HPDE6-E6E7 (cell line): ENCODE results near the gene ARMCX6.
"Not testable (repeated sequence)": the region's sequence is repeated elsewhere in the genome, so short reads cannot be mapped to it uniquely, and the experiment has no call there.

Source experiments
- DNase-seq: peaks from one replicate; pipeline ENCODE4 v3.0.0; 2011; ENCODE audit warnings: missing footprints; ENCODE audit errors: extremely low spot score

The ARMCX6 gene

GRCh38 chrX:101617211-101618191 lies at the start of gene ARMCX6:
Gene ARMCX6 (minus strand): TSS chrX:101618000. CDS start chrX:101616620, 1,380 bp downstream.
- peak; percentile 44 for DNase-seq

- no peak for DNase-seq
These were observed 41.8 kb upstream of the ARMCX6 start, which contains the start of gene ARMCX2 for GRCh38 chrX:101659601-101660063. Gene ARMCX2 (minus strand): TSS chrX:101659850. CDS start chrX:101657588, 2,262 bp downstream.

- DNase-seq = peak; percentile 21
These were observed 41.1 kb upstream of the ARMCX6 start for GRCh38 chrX:101658661-101659491.

GRCh38 chrX:101657495-101657894 lies 39.7 kb upstream of the ARMCX6 start:
- no peak for DNase-seq

GRCh38 chrX:101656817-101657216 lies 39.0 kb upstream of the ARMCX6 start:
- no peak for DNase-seq

- no peak for DNase-seq
These were observed 37.7 kb upstream of the ARMCX6 start for GRCh38 chrX:101655534-101655933.

GRCh38 chrX:101647716-101648115 lies 29.9 kb upstream of the ARMCX6 start:
- DNase-seq = not testable (repeated sequence)

- no peak for DNase-seq
These were observed 24.3 kb upstream of the ARMCX6 start for GRCh38 chrX:101642093-101642492.

GRCh38 chrX:101639583-101639982 lies 21.8 kb upstream of the ARMCX6 start:
- no peak for DNase-seq

GRCh38 chrX:101619364-101619763 lies 1.6 kb upstream of the ARMCX6 start:
- DNase-seq = no peak

- DNase-seq = no peak
These were observed 12.1 kb downstream of the ARMCX6 start for GRCh38 chrX:101605728-101606127.

GRCh38 chrX:101605146-101605545 lies 12.7 kb downstream of the ARMCX6 start:
- DNase-seq = no peak

- DNase-seq = no peak
These were observed 15.7 kb downstream of the ARMCX6 start for GRCh38 chrX:101602077-101602476.

- DNase-seq = not testable (repeated sequence)
These were observed 18.2 kb downstream of the ARMCX6 start for GRCh38 chrX:101599592-101599991.

- DNase-seq = peak; percentile 38
These were observed 21.9 kb downstream of the ARMCX6 start for GRCh38 chrX:101595739-101596419.
